Stimulated activated CD4-positive, alpha-beta T cell treated with anti-CD3 and anti-CD28 coated beads, Interleukin-1b, Interleukin-23, amount 100 ng/mL, for 48 hours (primary cell): ENCODE measurements around the gene MEIOB.
"Not testable (repeated sequence)": the region's sequence is repeated elsewhere in the genome, so short reads cannot be mapped to it uniquely, and the experiment has no call there.

Experiments
- DNase-seq: peaks from one replicate; pipeline ENCODE4 v3.0.0-alpha.2; 2020

MEIOB gene

DNA sequence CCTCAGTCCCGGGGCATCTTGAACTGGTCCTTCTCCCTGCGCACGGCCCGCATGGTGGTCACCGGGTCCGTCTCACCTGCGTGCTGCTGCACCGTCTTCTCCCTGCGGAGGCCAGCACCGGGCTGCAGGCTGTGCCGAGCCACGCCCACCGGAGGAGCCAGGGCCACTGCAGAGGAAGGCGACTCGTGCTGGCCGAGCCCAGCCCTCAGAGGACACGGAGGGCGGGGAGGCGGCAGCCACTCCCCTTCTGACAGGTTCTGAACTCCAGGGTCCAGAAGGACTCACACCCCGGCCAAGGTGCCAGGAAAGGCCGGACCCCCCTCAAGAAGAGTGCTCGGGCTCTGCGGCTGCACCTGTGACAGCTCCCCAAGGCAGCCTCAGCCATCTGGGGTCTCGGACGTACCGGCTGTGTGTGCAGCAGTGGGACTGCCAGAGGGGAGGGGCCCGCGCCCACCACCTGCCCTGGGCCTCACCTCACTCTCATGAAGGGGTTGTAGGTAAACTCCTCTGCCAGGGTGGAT is 62.6 kb downstream of the MEIOB start:
- DNase-seq = no peak

DNA sequence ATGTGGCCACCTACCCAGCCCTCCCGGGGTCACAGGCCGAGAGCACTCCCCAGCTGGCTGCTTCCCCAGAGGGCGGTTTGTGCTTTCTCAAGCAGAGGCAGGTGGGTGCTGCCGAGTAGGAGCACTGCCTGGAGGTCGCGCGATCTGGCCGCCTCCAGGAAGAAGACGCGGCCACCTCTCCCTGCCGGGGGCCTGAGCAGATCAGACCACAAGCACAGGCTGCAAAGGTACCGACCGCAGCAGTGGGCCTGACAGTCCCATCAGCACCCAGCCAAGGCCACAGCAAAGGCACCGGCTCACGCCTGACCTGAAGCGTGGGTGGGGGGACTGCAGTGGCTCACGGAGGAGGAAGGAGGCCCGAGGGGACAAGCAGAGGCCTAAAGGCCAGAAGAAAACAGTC is 63.3 kb downstream of the MEIOB start:
- DNase-seq = no peak

DNA sequence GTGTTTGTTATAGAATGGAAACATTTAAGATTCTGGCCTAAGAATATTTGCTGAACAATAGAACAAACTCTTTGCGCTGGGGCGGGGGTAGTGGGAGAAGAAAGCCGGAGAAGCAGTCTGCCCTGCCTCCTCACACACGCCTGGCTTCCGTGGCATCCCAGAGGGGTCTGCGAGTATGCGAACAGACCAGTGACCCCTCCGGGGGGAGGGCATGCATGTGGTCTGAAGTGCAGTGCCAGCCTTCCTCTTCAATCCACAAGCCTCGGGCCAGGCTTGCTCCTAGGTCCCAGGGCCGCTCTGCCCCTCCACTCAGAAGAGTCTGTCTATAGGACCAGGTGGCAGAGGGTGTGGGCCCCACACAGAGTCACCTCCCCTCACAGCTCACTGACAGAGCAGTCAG is 64.3 kb downstream of the MEIOB start:
- DNase-seq = no peak

- DNase-seq = no peak
Observed at GRCh38 chr16:1800701-1801100, 71.3 kb downstream of the MEIOB start.

DNA sequence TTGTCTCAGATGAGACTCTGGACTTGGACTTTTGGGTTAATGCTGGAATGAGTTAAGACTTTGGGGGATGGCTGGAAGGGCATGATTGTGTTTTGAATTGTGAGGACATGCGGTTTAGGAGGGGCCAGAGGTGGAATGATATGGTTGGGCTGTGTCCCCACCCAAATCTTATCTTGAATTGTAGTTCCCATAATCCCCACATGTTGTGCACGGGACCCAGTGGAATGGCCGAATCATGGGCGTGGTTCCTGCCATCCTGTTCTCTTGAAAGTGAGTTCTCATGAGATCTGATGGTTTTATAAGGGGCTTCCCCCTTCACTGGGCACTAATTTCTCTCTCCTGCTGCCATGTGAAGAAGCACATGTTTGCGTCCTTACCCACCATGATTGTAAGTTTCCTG is 72.7 kb downstream of the MEIOB start:
- DNase-seq = not testable (repeated sequence)

GRCh38 chr16:1794908-1795666 is 76.9 kb downstream of the MEIOB start:
- DNase-seq = no peak

DNA sequence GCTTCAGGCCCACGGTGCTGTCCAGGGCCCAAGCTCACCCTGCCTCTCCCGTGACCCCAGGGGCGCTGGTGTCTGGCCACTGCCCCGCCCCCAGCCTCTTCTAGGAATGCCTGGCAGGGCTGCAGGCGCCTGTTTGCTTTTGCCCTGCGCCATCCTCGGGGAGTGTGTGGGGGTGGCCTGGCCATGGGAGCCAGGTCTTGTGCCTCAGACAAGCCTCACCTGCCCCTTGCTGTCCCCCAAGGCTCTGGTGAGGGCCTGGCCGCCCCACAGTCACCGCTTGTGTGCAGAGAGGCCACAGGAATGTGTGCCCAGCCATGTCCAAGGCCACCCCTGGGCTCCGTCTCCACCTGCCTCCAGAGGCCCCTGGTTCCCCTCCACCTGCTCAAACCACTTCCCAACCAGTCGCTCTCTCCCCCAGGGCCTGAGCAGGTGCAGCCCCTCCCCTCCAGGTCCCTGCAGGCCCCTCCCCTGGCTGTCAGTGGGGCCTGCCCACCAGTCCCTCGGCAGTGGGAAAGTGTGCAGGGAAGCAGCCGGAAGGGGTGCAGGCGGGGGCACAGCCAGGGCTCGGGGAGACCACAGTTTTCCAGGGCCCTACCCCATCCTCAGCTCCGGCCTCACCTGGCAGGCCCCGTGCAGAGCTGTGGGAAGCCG is 77.6 kb downstream of the MEIOB start:
- no peak for DNase-seq

GRCh38 chr16:1793578-1794220 is 78.3 kb downstream of the MEIOB start, which contains the start of gene IGFALS:
IGFALS (minus strand) TSS chr16:1793705; CDS start chr16:1793652, 53 bp downstream.
- no peak for DNase-seq

GRCh38 chr16:1792836-1793577 is 79.0 kb downstream of the MEIOB start:
- no peak for DNase-seq

DNA sequence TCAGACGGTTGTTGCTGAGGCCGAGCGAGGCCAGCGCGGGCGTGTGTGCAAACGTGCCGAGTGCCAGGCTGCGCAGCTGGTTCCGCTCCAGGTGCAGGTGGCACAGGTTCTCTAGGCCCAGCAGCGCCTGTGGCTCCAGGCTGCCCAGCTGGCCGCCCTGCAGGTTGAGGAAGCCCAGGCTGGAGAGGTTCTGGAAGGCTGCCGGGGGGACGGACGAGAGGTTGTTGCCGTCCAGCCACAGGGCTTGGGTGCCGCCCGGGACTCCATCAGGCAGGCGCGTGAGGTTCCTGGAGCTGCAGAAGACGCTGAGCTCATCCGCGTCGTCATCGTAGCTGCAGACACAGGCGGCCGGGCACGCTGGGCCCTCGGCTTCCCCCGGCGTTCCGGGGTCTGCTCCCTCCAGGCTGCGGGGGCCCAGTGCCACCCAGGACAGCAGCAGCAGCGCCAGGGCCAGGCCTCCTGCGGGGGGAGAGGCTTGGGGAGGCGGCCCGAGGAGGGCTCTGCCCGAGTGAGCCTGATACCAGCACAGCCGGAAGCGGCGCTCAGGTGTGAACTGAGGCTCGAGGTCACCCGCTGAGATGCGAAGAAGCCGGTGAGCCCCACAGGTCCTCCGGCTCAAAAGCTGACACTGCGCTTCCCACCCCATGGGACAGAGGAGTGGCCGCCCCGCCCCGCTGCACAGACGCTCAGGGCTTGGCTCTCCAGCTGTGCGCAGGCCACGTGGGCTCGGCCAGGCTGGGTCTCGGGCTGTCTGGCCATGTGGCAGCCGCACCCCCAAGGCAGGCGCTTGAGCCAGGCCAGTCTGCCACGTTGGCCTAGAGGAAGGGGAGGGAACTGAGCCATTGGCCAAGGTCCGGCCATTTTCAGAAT is 79.8 kb downstream of the MEIOB start:
- no peak for DNase-seq

- DNase-seq = no peak
Observed at GRCh38 chr16:1791256-1791942, 80.6 kb downstream of the MEIOB start.

DNA sequence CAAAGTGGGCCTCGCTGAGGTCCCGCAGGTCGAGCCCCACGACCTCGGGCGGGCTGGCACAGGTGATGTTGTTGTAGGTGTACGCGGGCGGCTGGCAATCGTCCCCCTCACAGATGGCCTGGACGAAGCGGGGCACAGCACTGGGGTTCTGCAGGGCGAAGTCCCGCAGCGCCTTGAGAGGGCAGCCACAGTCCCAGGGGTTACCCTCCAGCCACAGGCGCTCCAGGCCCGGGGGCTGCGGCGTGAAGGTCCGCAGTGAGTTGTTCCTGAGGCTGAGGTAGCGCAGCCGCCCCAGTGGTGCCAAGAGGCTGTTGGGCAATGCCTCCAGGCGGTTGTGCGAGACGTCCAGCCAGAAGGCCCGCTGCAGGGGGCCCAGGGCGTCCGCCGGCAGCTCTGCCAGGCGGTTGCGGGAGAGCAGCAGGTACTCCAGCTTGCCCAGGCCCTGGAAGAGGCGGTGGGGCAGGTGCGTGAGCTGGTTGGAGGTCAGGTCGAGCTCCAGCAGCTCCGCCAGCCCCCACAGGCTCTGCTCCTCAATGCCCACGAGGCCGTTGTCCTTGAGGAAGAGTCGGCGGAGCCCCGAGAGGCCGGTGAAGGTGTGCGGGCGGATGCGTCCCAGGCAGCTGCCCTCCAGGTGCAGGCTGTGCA is 81.2 kb downstream of the MEIOB start:
- no peak for DNase-seq

DNA sequence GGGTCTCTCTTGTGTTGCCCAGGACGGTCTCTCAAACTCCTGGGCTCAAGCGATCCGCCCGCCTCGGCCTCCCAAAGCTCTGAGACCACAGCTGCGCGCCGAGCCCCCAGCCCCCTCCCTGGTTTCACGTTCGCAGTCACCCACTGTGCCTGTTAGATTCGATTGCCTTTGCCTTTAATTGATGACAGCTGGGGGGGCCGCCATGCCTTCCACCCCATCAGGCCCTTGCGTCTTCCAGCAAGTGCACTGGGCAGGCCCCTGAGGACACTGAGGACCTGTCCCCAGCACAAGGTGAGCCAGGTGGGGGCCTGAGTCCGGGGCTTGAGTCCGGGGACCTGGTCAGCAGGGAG is 81.7 kb downstream of the MEIOB start:
- DNase-seq = no peak

GRCh38 chr16:1789643-1790045 is 82.3 kb downstream of the MEIOB start:
- DNase-seq = no peak

- no peak for DNase-seq
Observed at GRCh38 chr16:1788708-1789100, 83.3 kb downstream of the MEIOB start.

- no peak for DNase-seq
Observed at GRCh38 chr16:1788095-1788707, 83.8 kb downstream of the MEIOB start.

DNA sequence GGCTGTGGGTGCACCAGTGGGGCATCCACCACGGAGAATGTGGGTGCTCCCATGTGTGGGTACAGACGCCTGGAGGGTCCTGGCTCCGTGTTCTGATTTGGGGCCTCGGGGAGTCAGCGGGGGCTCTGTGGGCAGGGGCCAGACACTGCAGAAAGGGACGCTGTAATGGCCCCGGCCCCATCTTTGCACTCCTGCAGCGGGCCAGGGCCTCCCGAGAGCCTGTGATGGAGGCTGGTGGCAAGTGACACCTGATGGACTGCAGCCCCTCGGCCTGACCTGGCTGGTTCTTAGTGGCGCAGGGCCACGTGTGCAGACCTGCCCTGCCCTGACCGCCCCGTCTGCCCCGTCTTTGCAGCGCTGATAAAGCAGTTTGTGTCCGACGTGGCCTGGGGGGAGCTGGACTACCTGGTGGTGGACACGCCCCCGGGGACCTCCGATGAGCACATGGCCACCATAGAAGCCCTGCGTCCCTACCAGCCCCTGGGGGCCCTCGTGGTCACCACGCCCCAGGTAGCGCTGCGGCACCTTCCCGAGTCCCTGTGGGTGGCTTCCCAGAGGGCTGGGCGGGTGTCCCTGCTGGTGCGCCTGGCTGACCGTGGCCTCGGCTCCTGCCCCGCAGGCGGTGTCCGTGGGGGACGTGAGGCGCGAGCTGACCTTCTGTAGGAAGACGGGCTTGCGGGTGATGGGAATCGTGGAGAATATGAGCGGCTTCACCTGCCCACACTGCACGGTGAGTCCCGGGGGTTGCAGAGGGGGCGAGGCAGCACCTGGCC is 84.5 kb downstream of the MEIOB start:
- no peak for DNase-seq

GRCh38 chr16:1787056-1787321 is 85.0 kb downstream of the MEIOB start:
- no peak for DNase-seq

- DNase-seq = no peak
Observed at GRCh38 chr16:1786242-1787055, 85.5 kb downstream of the MEIOB start.
